MM.1S (cell line): ENCODE results near the gene MSI2.

Experiments used
- DNase-seq: peaks from one replicate; pipeline ENCODE4 v3.0.0-alpha.2; 2015
- H2AFZ ChIP-seq: fragments of 300-600 bp; sonication (generic); 2 replicates; pipeline ENCODE4 v1.6.0; 2016; ENCODE audit warnings: antibody characterized with exemption, low read length
- H3F3A ChIP-seq: fragments of 300-600 bp; sonication (generic); 2 replicates; pipeline ENCODE4 v1.6.1; 2016; ENCODE audit warnings: mild to moderate bottlenecking, antibody characterized with exemption, low read length, moderate library complexity, mixed read lengths; ENCODE audit not compliant: insufficient read depth
- H3K27ac ChIP-seq: fragments of 300-600 bp; sonication (generic); 2 replicates; pipeline ENCODE4 v1.5.1; 2016; ENCODE audit warnings: mild to moderate bottlenecking, low read length
- H3K27me3 ChIP-seq: fragments of 300-600 bp; sonication (generic); replicated peaks from 2 replicates; pipeline ENCODE4 v1.6.0; 2016; ENCODE audit warnings: low read length; ENCODE audit not compliant: insufficient read depth
- H3K36me3 ChIP-seq: fragments of 300-600 bp; sonication (generic); replicated peaks from 2 replicates; pipeline ENCODE4 v1.6.1; 2016; ENCODE audit warnings: mild to moderate bottlenecking, low read length, mixed read lengths; ENCODE audit not compliant: insufficient read depth
- H3K4me1 ChIP-seq: fragments of 300-600 bp; sonication (generic); 2 replicates; pipeline ENCODE4 v1.6.1; 2016; ENCODE audit warnings: low read length, mixed read lengths
- H3K4me2 ChIP-seq: fragments of 300-600 bp; sonication (generic); 2 replicates; pipeline ENCODE4 v1.6.0; 2016; ENCODE audit warnings: low read depth, low read length
- H3K4me3 ChIP-seq: fragments of 300-600 bp; sonication (generic); 2 replicates; pipeline ENCODE4 v1.5.1; 2016; ENCODE audit warnings: low read length, mixed read lengths
- H3K79me2 ChIP-seq: fragments of 300-600 bp; sonication (generic); 2 replicates; pipeline ENCODE4 v1.6.1; 2016; ENCODE audit warnings: mixed run types, low read length, mixed read lengths
- H3K9ac ChIP-seq: fragments of 300-600 bp; sonication (generic); 2 replicates; pipeline ENCODE4 v1.6.1; 2016; ENCODE audit warnings: low read length, mixed read lengths
- H3K9me2 ChIP-seq: fragments of 300-600 bp; sonication (generic); replicated peaks from 2 replicates; pipeline ENCODE4 v1.6.1; 2016; ENCODE audit warnings: mild to moderate bottlenecking, low read length, mixed read lengths; ENCODE audit not compliant: insufficient read depth
- H3K9me3 ChIP-seq: fragments of 300-600 bp; sonication (generic); replicated peaks from 2 replicates; pipeline ENCODE4 v1.6.1; 2016; ENCODE audit warnings: mild to moderate bottlenecking, low read length, mixed read lengths; ENCODE audit not compliant: insufficient read depth
- H4K20me1 ChIP-seq: fragments of 300-600 bp; sonication (generic); 2 replicates; pipeline ENCODE4 v1.6.1; 2016; ENCODE audit warnings: mild to moderate bottlenecking, low read length, moderate library complexity, mixed read lengths; ENCODE audit not compliant: insufficient read depth
- EZH2 ChIP-seq: fragments of 300-600 bp; sonication (generic); optimal IDR thresholded peaks from 2 replicates; pipeline ENCODE3; 2017; ENCODE audit warnings: low read depth, mild to moderate bottlenecking, antibody characterized with exemption, low read length, mixed read lengths
- EZH2phosphoT487 ChIP-seq: fragments of 300-600 bp; sonication (generic); IDR thresholded peaks from 2 replicates; pipeline ENCODE4 v1.6.1; 2018; ENCODE audit warnings: antibody characterized with exemption, low read length
- TF ChIP-seq, protein P1 (sequence below): fragments of 300-600 bp; sonication (generic); IDR thresholded peaks from 2 replicates; pipeline ENCODE4 v1.5.1; 2016; ENCODE audit warnings: antibody characterized with exemption, low read length, mixed read lengths

MSI2 gene

DNA sequence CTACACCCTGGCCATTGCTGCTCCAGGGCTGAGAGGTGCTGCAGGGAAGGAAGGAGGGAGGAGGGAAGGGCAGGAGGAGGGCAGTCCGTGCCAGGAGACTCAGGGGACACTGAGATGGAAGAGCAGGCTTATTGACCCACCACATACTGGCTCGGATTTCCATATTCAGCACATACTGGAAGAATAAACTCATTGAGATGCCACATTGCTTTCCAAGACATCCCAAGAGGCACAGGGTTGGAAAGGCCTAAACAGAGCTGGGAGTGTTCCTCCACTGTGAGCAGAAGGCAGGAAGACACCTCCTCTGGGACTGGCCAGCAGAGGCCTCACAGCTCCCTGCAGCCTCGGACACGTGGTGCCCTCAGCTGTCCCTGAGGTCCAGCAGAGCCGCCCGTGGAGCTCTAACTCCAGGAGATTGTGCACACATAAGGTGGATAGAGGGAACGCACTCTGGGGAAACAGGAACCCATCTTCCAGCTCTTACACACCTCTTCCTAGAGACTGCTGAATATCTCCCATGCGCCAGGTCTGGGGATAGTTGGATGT lies 471.4 kb downstream of the MSI2 start:
- Histone ChIP-seq H3K9me2 (no peaks in the 10 kb centered on the region), H3K9ac (no peak overlapping the region), H3K4me3 (no peak overlapping the region), H3K27me3 (no peaks in the 10 kb centered on the region), H3K9me3 (no peaks in the 10 kb centered on the region), H4K20me1 (no peaks in the 10 kb centered on the region), H3F3A (peaks cover 3% of the 10 kb centered on the region; the same call in 1 of the 2 replicates), H3K36me3 (no peaks in the 10 kb centered on the region), H3K4me2 (no peak overlapping the region), H3K4me1 (peaks cover 20% of the 10 kb centered on the region), H3K79me2 (no peaks in the 10 kb centered on the region), H2AFZ (no peak overlapping the region), H3K27ac (no peak overlapping the region)
- no peak for DNase-seq
- TF ChIP-seq EZH2phosphoT487 (no peak), EZH2 (no peak)
- TF ChIP-seq, protein P1, sequence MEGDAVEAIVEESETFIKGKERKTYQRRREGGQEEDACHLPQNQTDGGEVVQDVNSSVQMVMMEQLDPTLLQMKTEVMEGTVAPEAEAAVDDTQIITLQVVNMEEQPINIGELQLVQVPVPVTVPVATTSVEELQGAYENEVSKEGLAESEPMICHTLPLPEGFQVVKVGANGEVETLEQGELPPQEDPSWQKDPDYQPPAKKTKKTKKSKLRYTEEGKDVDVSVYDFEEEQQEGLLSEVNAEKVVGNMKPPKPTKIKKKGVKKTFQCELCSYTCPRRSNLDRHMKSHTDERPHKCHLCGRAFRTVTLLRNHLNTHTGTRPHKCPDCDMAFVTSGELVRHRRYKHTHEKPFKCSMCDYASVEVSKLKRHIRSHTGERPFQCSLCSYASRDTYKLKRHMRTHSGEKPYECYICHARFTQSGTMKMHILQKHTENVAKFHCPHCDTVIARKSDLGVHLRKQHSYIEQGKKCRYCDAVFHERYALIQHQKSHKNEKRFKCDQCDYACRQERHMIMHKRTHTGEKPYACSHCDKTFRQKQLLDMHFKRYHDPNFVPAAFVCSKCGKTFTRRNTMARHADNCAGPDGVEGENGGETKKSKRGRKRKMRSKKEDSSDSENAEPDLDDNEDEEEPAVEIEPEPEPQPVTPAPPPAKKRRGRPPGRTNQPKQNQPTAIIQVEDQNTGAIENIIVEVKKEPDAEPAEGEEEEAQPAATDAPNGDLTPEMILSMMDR = no peak

DNA sequence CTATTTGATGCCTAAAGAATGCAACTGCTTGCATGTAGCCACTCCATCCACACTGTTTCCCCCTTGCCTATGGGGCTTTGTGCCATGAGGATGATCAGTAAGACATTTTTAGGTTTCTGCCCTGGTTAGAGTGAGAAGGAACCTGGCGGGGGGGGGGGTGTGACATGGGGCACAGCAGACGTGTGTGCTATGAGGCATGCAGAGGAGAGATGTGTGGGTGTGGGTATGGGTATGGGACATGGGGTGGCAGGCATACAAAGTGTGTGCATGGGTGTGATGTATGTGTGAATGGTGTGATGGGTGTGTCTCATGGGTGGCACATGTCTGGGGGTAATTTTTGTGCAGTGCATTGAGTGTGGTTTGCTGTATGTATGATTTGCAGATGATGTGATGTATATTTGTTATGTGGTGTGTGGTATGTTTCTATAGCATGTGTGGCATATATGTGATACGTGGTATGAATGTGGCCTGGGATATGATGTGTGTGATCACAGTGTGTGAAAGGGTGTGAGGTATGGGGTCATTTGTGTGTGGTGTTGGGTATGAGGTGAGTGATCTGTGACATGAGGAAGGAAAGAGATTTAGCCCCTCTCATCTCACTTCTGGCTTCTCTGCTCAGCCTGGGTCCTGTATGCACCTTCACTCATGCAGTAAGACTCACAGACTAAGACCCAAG lies 473.8 kb downstream of the MSI2 start:
- Histone ChIP-seq H3K4me1 (peaks cover 6% of the 10 kb centered on the region), H4K20me1 (no peaks in the 10 kb centered on the region), H3K9me2 (no peaks in the 10 kb centered on the region), H3K36me3 (no peaks in the 10 kb centered on the region), H3K9ac (no peak overlapping the region), H2AFZ (no peak overlapping the region), H3K79me2 (no peaks in the 10 kb centered on the region), H3K27ac (no peak overlapping the region), H3K27me3 (no peaks in the 10 kb centered on the region), H3F3A (0 out of 2 replicates have a peak, but pooled peaks cover 1% of the 10 kb centered on the region), H3K9me3 (no peaks in the 10 kb centered on the region), H3K4me3 (no peak overlapping the region), H3K4me2 (no peak overlapping the region)
- no peak for TF ChIP-seq EZH2phosphoT487
- TF ChIP-seq, protein P1 = no peak
- no peak for TF ChIP-seq EZH2
- no peak for DNase-seq

DNA sequence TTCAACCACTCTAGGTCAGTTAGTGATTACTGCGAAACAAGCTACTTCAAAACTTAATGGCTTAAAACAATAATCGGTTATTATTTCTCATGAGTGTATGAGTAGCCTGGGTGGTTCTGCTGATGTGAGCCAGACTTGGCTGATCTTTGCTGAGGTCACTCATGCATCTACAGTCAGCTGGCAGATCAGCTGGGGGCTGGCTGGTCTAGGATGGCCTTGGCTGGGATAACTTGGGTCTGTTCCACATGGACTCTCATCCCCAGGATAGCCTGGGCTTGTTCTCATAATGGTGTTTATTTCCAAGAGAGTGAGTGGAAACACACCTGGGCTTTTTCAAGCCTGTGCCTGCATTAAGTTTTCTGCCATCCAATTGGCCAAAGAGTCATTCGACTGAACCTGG lies 475.7 kb downstream of the MSI2 start:
- Histone ChIP-seq H2AFZ (no peak overlapping the region), H3K9me2 (no peaks in the 10 kb centered on the region), H3K27ac (no peak overlapping the region), H3K9me3 (no peaks in the 10 kb centered on the region), H3K4me1 (peaks cover 14% of the 10 kb centered on the region), H3F3A (0 out of 2 replicates have a peak, but pooled peaks cover 7% of the 10 kb centered on the region), H3K36me3 (no peaks in the 10 kb centered on the region), H4K20me1 (no peaks in the 10 kb centered on the region), H3K4me2 (no peak overlapping the region), H3K4me3 (no peak overlapping the region), H3K9ac (no peak overlapping the region), H3K79me2 (no peaks in the 10 kb centered on the region), H3K27me3 (no peaks in the 10 kb centered on the region)
- TF ChIP-seq, protein P1 = no peak
- TF ChIP-seq EZH2 (no peak), EZH2phosphoT487 (no peak)
- DNase-seq = no peak
